ENCODE data around the gene TSC22D1.

GRCh38 chr13:44432650-44433049 is 143.5 kb downstream of the TSC22D1 start:
- TF ChIP-seq CHD1 (IDR thresholded peaks at IDR 0.05; ENCODE audit: low read depth, low read length) (no peak), RAD21 (IDR thresholded peaks at IDR 0.05; ENCODE audit: low read length) (no peak), POLR2A (IDR thresholded peaks at IDR 0.05; ENCODE audit: low read depth, low read length) (peak; percentile 80), RCOR1 (IDR thresholded peaks at IDR 0.05; ENCODE audit: insufficient replicate concordance, low read length) (no peak)
- TF ChIP-seq, protein P1, sequence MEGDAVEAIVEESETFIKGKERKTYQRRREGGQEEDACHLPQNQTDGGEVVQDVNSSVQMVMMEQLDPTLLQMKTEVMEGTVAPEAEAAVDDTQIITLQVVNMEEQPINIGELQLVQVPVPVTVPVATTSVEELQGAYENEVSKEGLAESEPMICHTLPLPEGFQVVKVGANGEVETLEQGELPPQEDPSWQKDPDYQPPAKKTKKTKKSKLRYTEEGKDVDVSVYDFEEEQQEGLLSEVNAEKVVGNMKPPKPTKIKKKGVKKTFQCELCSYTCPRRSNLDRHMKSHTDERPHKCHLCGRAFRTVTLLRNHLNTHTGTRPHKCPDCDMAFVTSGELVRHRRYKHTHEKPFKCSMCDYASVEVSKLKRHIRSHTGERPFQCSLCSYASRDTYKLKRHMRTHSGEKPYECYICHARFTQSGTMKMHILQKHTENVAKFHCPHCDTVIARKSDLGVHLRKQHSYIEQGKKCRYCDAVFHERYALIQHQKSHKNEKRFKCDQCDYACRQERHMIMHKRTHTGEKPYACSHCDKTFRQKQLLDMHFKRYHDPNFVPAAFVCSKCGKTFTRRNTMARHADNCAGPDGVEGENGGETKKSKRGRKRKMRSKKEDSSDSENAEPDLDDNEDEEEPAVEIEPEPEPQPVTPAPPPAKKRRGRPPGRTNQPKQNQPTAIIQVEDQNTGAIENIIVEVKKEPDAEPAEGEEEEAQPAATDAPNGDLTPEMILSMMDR (conservative IDR thresholded peaks at IDR 0.05; ENCODE audit: low read depth, low read length), result no peak

Measured in IMR-90 (cell line).